Activated T-cell treated with anti-CD3 and anti-CD28 coated beads, Interleukin-2, amount 50 U/mL, for 24 hours (primary cell): ENCODE data around the gene HEATR1.

Experiments used
- DNase-seq: peaks from one replicate; pipeline ENCODE4 v3.0.0-alpha.2; 2020
- H3K27ac Mint-ChIP-seq: 2 replicates; pipeline ENCODE4 v1.8.0; 2020; ENCODE audit warnings: mild to moderate bottlenecking, mixed read lengths
- H3K27me3 Mint-ChIP-seq: 2 replicates; pipeline ENCODE4 v1.8.0; 2020; ENCODE audit warnings: mixed read lengths
- H3K36me3 Mint-ChIP-seq: 2 replicates; pipeline ENCODE4 v1.8.0; 2020; ENCODE audit warnings: low read depth, mixed read lengths
- H3K4me1 Mint-ChIP-seq: 2 replicates; pipeline ENCODE4 v1.8.0; 2020; ENCODE audit warnings: low read depth, mixed read lengths
- H3K4me3 Mint-ChIP-seq: 2 replicates; pipeline ENCODE4 v1.8.0; 2020; ENCODE audit warnings: mild to moderate bottlenecking, moderate library complexity, mixed read lengths
- H3K9me3 Mint-ChIP-seq: 2 replicates; pipeline ENCODE4 v1.8.0; 2020; ENCODE audit warnings: mixed read lengths

Gene HEATR1, protein sequence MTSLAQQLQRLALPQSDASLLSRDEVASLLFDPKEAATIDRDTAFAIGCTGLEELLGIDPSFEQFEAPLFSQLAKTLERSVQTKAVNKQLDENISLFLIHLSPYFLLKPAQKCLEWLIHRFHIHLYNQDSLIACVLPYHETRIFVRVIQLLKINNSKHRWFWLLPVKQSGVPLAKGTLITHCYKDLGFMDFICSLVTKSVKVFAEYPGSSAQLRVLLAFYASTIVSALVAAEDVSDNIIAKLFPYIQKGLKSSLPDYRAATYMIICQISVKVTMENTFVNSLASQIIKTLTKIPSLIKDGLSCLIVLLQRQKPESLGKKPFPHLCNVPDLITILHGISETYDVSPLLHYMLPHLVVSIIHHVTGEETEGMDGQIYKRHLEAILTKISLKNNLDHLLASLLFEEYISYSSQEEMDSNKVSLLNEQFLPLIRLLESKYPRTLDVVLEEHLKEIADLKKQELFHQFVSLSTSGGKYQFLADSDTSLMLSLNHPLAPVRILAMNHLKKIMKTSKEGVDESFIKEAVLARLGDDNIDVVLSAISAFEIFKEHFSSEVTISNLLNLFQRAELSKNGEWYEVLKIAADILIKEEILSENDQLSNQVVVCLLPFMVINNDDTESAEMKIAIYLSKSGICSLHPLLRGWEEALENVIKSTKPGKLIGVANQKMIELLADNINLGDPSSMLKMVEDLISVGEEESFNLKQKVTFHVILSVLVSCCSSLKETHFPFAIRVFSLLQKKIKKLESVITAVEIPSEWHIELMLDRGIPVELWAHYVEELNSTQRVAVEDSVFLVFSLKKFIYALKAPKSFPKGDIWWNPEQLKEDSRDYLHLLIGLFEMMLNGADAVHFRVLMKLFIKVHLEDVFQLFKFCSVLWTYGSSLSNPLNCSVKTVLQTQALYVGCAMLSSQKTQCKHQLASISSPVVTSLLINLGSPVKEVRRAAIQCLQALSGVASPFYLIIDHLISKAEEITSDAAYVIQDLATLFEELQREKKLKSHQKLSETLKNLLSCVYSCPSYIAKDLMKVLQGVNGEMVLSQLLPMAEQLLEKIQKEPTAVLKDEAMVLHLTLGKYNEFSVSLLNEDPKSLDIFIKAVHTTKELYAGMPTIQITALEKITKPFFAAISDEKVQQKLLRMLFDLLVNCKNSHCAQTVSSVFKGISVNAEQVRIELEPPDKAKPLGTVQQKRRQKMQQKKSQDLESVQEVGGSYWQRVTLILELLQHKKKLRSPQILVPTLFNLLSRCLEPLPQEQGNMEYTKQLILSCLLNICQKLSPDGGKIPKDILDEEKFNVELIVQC (N-terminal part only)

GRCh38 chr1:236603991-236604904 lies at the start of gene HEATR1:
Gene HEATR1 (minus strand): TSS chr1:236604516. CDS start chr1:236604095, 421 bp downstream.
- Mint-ChIP-seq H3K27ac (peak within 1 kb of the TSS; percentile 97), H3K27me3 (peaks cover 12% of the 10 kb centered on the region), H3K4me1 (peaks cover 33% of the 10 kb centered on the region), H3K36me3 (peaks cover 52% of the 10 kb centered on the region), H3K9me3 (no peaks in the 10 kb centered on the region), H3K4me3 (peak within 1 kb of the TSS; percentile 98)
- DNase-seq = peak; percentile 94

DNA sequence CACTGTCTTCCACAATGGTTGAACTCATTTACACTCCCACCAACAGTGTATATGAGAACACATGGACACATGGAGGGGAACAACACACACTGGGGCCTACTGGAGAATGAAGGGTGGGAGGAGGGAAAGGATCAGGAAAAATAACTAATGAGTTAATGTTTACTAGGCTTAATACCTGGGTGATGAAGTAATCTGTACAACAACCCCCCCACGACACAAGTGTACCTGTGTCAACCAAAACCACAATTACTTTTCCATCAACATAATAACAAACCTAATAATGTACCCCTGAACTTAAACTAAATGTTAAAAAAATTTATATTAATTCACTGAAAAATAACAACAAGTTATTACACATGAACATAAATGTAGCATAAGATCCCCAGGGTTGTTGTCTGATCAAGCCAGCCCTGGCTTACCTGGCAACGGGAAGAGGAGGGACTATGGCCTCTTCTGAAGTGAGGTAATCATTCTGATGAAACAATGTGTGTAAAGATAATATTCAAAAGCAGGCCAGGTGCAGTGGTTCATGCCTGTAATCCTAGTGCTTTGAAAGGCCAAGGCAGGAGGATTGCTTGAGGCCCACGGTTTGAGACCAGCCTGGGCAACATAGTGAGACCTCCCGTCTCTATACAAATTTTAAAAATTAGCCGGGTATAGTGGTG lies 40.8 kb upstream of the HEATR1 start:
- Mint-ChIP-seq H3K4me1 (no peaks in the 10 kb centered on the region), H3K36me3 (no peaks in the 10 kb centered on the region), H3K27ac (no peak overlapping the region)

DNA sequence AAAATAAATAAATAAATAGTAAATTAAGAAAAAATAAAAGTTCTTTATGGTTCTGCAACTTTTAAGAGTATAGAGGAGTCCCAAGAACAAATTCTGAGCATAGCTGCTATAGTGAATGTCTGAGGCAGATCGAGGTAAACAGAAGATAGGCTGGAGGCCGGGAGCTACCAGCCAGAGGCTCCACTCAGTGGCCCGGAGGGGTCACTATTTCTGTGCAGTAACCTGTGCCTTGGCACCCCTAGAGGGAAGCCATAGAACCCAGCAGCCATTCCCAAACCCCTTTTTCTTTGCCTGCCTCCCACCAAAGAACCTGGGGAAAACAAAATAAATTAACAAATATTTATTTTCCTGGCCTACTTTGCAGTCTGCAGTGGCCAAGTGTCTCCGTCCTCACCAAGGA lies 38.4 kb upstream of the HEATR1 start:
- no peaks in the 10 kb centered on the region for H3K4me1 Mint-ChIP-seq
- no peak overlapping the region for H3K27ac Mint-ChIP-seq
- no peaks in the 10 kb centered on the region for H3K9me3 Mint-ChIP-seq
- no peak overlapping the region for H3K4me3 Mint-ChIP-seq
- H3K27me3 Mint-ChIP-seq = peaks cover 8% of the 10 kb centered on the region
- DNase-seq = no peak
- no peaks in the 10 kb centered on the region for H3K36me3 Mint-ChIP-seq

More for the DNA sequence above, 40.8 kb upstream of the HEATR1 start:
- Mint-ChIP-seq H3K9me3 (no peaks in the 10 kb centered on the region), H3K4me3 (no peak overlapping the region), H3K27me3 (no peaks in the 10 kb centered on the region)
- no peak for DNase-seq

GRCh38 chr1:236639686-236640085 lies 35.4 kb upstream of the HEATR1 start:
- Mint-ChIP-seq H3K27me3 (peaks cover 22% of the 10 kb centered on the region), H3K27ac (no peak overlapping the region), H3K4me1 (no peaks in the 10 kb centered on the region)

GRCh38 chr1:236638945-236639344 lies 34.6 kb upstream of the HEATR1 start:
- DNase-seq = no peak
- H3K36me3 Mint-ChIP-seq = no peaks in the 10 kb centered on the region
- no peak overlapping the region for H3K27ac Mint-ChIP-seq
- H3K27me3 Mint-ChIP-seq = peaks cover 27% of the 10 kb centered on the region
- H3K4me1 Mint-ChIP-seq = no peaks in the 10 kb centered on the region
- H3K9me3 Mint-ChIP-seq = no peaks in the 10 kb centered on the region
- H3K4me3 Mint-ChIP-seq = no peak overlapping the region

More at GRCh38 chr1:236639686-236640085, 35.4 kb upstream of the HEATR1 start:
- Mint-ChIP-seq H3K9me3 (no peaks in the 10 kb centered on the region), H3K36me3 (no peaks in the 10 kb centered on the region), H3K4me3 (no peak overlapping the region)
- DNase-seq = no peak

DNA sequence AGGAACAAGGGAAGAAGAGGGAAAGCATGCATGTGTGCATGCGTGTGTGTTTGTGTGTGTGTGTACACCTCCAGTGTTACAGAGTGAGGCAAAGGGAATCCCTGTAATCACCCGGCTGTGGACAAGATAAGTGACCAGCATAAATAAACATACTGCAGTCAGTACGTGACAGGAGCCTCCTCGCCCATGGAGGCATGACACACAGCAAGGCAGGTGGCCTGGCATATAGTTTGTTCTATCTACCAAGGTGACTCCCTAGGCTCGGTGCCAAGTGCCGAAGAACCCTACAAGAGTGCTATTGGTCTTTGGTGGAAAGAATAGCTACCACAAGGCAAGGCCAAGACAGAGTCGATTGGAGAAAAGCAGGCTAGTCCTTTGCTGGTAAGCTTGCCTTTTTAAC lies 31.7 kb upstream of the HEATR1 start:
- Mint-ChIP-seq H3K27me3 (peaks cover 32% of the 10 kb centered on the region), H3K9me3 (peaks cover 2% of the 10 kb centered on the region), H3K36me3 (no peaks in the 10 kb centered on the region), H3K4me3 (no peak overlapping the region), H3K27ac (no peak overlapping the region), H3K4me1 (no peaks in the 10 kb centered on the region)
- DNase-seq = no peak

DNA sequence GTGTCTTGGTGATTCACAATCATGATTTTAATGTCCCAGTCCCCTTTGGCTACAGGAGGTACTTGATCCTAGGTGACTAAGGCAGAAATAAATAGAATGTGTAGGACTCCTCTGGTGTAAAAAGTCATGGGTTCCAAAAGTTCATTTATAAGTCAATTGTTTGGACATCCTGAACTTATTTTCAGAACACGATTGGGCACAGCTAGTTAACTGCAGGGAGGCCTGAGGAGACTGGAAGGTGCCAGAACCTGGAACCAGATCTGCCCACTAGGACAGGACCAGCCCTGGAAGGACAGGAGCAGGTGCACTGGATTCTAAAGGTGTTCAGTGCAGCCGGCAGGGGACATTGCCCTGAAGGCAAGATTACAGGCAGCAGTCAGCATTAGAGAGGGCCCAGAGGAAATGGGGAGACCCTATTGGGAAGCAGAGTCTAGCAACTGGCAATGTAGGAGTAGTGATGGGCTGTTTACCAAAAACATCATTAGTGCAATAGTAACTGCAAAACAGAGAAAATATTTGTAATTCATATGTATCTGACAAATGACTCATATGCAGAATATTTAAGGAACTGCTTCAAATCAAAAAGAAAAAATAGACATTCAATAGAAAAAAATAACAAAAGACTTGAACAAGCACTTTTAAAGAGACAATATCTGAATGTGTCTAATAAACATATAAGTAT lies 23.6 kb upstream of the HEATR1 start:
- Mint-ChIP-seq H3K27ac (no peak overlapping the region), H3K4me1 (no peaks in the 10 kb centered on the region), H3K9me3 (no peaks in the 10 kb centered on the region), H3K4me3 (no peak overlapping the region), H3K27me3 (peaks cover 34% of the 10 kb centered on the region), H3K36me3 (no peaks in the 10 kb centered on the region)
- DNase-seq = no peak

- Mint-ChIP-seq H3K4me3 (no peak overlapping the region), H3K4me1 (no peaks in the 10 kb centered on the region), H3K27me3 (peaks cover 53% of the 10 kb centered on the region), H3K9me3 (no peaks in the 10 kb centered on the region), H3K36me3 (no peaks in the 10 kb centered on the region), H3K27ac (no peak overlapping the region)
- DNase-seq = no peak
Measured at GRCh38 chr1:236623371-236624166, 19.3 kb upstream of the HEATR1 start.

DNA sequence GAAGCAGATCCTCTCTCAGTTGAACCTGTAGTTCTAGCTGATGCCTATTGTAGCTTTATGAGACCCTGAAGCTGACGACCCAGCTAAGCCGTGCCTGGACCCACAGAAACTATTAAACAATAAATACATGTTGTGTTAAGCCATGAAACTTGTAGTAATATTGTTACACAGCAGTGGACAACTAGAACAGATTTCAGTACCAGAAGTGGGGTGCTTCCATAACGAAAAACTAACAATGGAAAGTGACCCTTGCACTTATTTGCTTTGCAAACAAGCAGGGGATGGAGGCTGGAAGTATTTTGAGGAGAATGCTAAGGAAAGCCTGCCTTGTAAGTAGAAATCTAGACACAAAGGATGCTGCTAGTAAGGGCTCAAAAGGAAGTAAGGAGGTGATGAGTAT lies 18.1 kb upstream of the HEATR1 start:
- no peak overlapping the region for H3K27ac Mint-ChIP-seq
- no peak overlapping the region for H3K4me3 Mint-ChIP-seq
- DNase-seq = no peak
- no peaks in the 10 kb centered on the region for H3K9me3 Mint-ChIP-seq
- no peaks in the 10 kb centered on the region for H3K36me3 Mint-ChIP-seq
- H3K4me1 Mint-ChIP-seq = no peaks in the 10 kb centered on the region
- H3K27me3 Mint-ChIP-seq = peaks cover 51% of the 10 kb centered on the region

DNA sequence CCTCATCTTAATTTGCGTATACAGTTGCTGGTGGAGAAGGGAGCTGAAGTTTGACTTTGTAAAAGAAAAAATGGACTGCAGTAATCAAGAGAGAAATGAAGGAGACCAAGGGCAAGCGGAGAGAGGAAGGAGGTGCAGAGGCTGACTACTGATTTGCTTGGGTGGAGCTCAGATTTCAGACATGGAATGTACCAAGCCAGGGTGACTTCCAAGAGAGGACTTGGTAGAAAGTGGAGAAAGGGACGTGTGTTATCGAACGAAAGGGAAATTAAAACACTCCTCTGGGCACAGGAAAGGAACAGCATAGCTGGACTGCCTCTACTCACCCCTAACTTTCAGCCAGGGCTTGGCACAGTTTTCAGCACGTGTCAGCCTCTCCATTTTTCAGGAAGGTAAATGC lies 15.1 kb upstream of the HEATR1 start:
- Mint-ChIP-seq H3K27ac (no peak overlapping the region), H3K9me3 (no peaks in the 10 kb centered on the region), H3K36me3 (no peaks in the 10 kb centered on the region), H3K4me3 (no peak overlapping the region), H3K27me3 (peaks cover 53% of the 10 kb centered on the region), H3K4me1 (no peaks in the 10 kb centered on the region)
- DNase-seq = no peak

GRCh38 chr1:236618507-236618906 lies 14.2 kb upstream of the HEATR1 start:
- Mint-ChIP-seq H3K36me3 (no peaks in the 10 kb centered on the region), H3K4me1 (no peaks in the 10 kb centered on the region), H3K9me3 (no peaks in the 10 kb centered on the region), H3K27ac (no peak overlapping the region), H3K4me3 (no peak overlapping the region), H3K27me3 (peaks cover 46% of the 10 kb centered on the region)
- no peak for DNase-seq
